Activated CD8-positive, alpha-beta T cell treated with anti-CD3 and anti-CD28 coated beads for 36 hours (primary cell): ENCODE measurements around the gene PPP2R1A. TPM values are rescaled to one million over a fixed set of nuclear protein-coding genes. Genes with fewer than 3 reads are reported as not detected.

Experiments
- ATAC-seq: fragments of 200-7000 bp; cut with Tn5 transposase; one replicate; pipeline ENCODE4 v1.10.0; 2021; ENCODE audit warnings: mild to moderate bottlenecking, moderate library complexity
- CTCF ChIA-PET: fragments of 350-600 bp; sonication (Branson Sonifier 250); formaldehyde crosslinking; loops from one replicate; lab custom pipeline; 2021; ENCODE audit warnings: antibody characterized with exemption; lab: Charles Lee
- POLR2A ChIA-PET: fragments of 350-600 bp; sonication (Branson Sonifier 250); formaldehyde crosslinking; loops from one replicate; lab custom pipeline; 2021; ENCODE audit warnings: antibody characterized with exemption; lab: Charles Lee
- DNase-seq: peaks from one replicate; pipeline ENCODE4 v3.0.0-alpha.2; 2020
- H3K27ac Mint-ChIP-seq: one replicate; pipeline ENCODE4 v1.8.0; 2021; ENCODE audit warnings: mild to moderate bottlenecking, mixed read lengths
- H3K27me3 Mint-ChIP-seq: one replicate; pipeline ENCODE4 v1.8.0; 2021; ENCODE audit warnings: mixed read lengths
- H3K36me3 Mint-ChIP-seq: one replicate; pipeline ENCODE4 v1.8.0; 2021; ENCODE audit warnings: low read depth, mixed read lengths
- H3K4me1 Mint-ChIP-seq: one replicate; pipeline ENCODE4 v1.8.0; 2021; ENCODE audit warnings: low read depth, mixed read lengths
- H3K4me3 Mint-ChIP-seq: one replicate; pipeline ENCODE4 v1.8.0; 2021; ENCODE audit warnings: mild to moderate bottlenecking, moderate library complexity, mixed read lengths
- H3K9me3 Mint-ChIP-seq: one replicate; pipeline ENCODE4 v1.8.0; 2021; ENCODE audit warnings: mixed read lengths
- intact Hi-C: fragments of 100-400 bp; cut with micrococcal nuclease; formaldehyde crosslinking; loops from one replicate; pipeline ENCODE4 v1.10.0; 2022
- total RNA-seq, 2 experiments: library from RNA; stranded (reverse); gene quantifications; one replicate each; pipeline ENCODE4 v1.2.3, GENCODE V29; 2021
- TF ChIP-seq, protein P1 (sequence below): fragments of 200-600 bp; IDR thresholded peaks from one replicate; pipeline ENCODE4 v1.8.0; 2022; ENCODE audit warnings: antibody characterized with exemption, mild to moderate bottlenecking

PPP2R1A gene
- total RNA-seq, 2 experiments from 2014 or later, result 236 to 237 TPM

DNA sequence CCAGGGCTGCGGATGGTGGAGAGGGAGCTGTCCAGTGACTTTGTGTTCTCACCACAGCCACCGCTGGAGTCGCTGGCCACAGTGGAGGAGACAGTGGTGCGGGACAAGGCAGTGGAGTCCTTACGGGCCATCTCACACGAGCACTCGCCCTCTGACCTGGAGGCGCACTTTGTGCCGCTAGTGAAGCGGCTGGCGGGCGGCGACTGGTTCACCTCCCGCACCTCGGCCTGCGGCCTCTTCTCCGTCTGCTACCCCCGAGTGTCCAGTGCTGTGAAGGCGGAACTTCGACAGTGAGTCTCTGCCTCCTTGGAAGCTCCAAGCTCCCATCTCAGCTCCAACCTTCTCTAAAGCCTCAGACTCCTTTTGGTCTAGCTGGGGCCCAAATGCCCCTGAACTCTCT, 21.4 kb downstream of the PPP2R1A start:
- Mint-ChIP-seq H3K36me3 (peaks cover 44% of the 10 kb centered on the region), H3K4me3 (no peak overlapping the region), H3K27me3 (no peaks in the 10 kb centered on the region), H3K27ac (no peak overlapping the region), H3K9me3 (no peaks in the 10 kb centered on the region), H3K4me1 (no peaks in the 10 kb centered on the region)
- ChIA-PET POLR2A (no interaction called here), CTCF (no interaction called here)
- DNase-seq (no peak), ATAC-seq (no peak)
- intact Hi-C loops, result no loop called here
- TF ChIP-seq, protein P1, sequence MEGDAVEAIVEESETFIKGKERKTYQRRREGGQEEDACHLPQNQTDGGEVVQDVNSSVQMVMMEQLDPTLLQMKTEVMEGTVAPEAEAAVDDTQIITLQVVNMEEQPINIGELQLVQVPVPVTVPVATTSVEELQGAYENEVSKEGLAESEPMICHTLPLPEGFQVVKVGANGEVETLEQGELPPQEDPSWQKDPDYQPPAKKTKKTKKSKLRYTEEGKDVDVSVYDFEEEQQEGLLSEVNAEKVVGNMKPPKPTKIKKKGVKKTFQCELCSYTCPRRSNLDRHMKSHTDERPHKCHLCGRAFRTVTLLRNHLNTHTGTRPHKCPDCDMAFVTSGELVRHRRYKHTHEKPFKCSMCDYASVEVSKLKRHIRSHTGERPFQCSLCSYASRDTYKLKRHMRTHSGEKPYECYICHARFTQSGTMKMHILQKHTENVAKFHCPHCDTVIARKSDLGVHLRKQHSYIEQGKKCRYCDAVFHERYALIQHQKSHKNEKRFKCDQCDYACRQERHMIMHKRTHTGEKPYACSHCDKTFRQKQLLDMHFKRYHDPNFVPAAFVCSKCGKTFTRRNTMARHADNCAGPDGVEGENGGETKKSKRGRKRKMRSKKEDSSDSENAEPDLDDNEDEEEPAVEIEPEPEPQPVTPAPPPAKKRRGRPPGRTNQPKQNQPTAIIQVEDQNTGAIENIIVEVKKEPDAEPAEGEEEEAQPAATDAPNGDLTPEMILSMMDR, result no peak

DNA sequence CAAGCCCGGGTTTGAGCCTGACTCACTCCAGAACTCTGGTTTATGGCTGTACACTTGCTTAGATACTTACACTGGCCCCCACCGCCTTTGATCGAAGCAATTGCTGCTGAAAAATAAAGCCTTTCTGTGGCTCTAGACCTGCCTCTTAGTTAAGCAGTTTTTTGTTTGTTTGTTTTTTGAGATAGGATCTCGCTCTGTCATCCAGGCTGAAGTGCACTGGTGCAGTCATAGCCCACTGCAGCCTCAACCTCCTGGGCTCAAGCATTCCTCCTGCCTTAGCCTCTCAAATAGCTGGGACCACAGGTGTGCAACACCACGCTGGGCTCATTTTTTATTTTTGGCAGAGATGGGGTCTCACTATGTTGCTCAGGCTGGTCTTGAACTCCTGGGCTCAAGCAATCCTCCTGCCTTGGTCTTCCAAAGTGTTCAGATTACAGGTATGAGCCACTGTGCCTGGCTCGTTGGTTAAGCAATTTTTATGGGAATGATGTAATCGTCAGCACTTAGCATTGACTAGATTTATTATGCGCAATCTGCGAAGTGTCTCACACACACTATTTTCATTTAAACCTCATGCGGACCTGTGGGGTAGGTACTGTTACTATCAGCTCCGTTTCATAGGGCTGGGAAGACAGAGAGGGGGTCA, 22.2 kb downstream of the PPP2R1A start:
- no peak overlapping the region for H3K4me3 Mint-ChIP-seq
- TF ChIP-seq, protein P1, result no peak
- H3K4me1 Mint-ChIP-seq, result no peaks in the 10 kb centered on the region
- DNase-seq (no peak), ATAC-seq (no peak)
- H3K9me3 Mint-ChIP-seq, result no peaks in the 10 kb centered on the region
- no peak overlapping the region for H3K27ac Mint-ChIP-seq
- H3K36me3 Mint-ChIP-seq, result peaks cover 46% of the 10 kb centered on the region
- intact Hi-C loops, result no loop called here
- ChIA-PET CTCF (no interaction called here), POLR2A (interaction anchor here (1.0 kb wide), 1 partner anchor 14 kb away, joined by 4 read pairs; no protein-coding TSS in a partner anchor)
- no peaks in the 10 kb centered on the region for H3K27me3 Mint-ChIP-seq

DNA sequence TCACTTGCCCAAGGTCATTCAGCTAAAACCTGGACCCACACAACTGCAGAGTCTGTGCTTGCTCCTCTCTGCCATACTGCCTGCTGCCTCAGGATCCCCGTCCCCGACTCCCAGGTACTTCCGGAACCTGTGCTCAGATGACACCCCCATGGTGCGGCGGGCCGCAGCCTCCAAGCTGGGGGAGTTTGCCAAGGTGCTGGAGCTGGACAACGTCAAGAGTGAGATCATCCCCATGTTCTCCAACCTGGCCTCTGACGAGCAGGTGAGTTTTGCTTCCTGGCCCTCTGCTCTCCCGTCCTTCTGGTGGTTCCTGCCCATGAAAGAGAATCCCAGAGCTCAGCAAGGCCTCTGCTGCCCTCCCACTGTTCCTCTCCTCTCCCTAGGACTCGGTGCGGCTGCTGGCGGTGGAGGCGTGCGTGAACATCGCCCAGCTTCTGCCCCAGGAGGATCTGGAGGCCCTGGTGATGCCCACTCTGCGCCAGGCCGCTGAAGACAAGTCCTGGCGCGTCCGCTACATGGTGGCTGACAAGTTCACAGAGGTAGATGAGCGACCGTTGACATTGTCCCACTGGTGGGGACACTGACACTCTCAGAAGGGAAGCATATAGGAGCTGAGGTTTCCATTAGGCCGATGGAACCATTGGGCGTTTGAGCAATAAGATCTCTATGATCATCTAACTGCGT, 22.9 kb downstream of the PPP2R1A start:
- intact Hi-C loops, result no loop called here
- Mint-ChIP-seq H3K4me1 (no peaks in the 10 kb centered on the region), H3K4me3 (no peak overlapping the region), H3K27me3 (no peaks in the 10 kb centered on the region), H3K27ac (no peak overlapping the region), H3K36me3 (peaks cover 50% of the 10 kb centered on the region), H3K9me3 (no peaks in the 10 kb centered on the region)
- ATAC-seq (no peak), DNase-seq (no peak)
- ChIA-PET POLR2A (interaction anchor here (1.0 to 1.2 kb wide), 2 partner anchors 15 to 73 kb away, joined by 3 to 4 read pairs; partner anchors contain the start of gene ZNF616), CTCF (no interaction called here)
- TF ChIP-seq, protein P1, result no peak

DNA sequence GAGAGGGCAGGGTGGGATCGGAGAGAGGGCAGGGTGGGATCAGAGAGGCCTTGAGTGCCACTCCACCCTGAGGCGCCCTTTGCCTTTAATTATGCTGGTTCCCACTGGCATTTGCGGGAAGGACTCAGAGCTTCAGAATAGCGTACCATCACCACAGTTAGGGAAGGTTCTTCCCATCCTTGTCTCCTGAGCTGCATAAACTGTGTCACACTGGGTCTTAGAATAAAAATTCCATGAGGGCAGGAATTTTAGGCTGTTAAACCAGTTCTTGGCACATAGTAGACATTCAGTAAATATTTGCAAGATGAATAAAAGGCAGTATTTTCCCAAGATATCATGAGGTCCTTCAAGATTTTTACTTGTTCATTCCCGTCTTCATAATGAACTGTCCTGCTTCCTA, 24.4 kb downstream of the PPP2R1A start:
- intact Hi-C loops, result no loop called here
- H3K36me3 Mint-ChIP-seq, result peaks cover 56% of the 10 kb centered on the region
- DNase-seq, result no peak
- CTCF ChIA-PET, result interaction anchor here (1.4 kb wide), 1 partner anchor 23 kb away, joined by 3 read pairs; no protein-coding TSS in a partner anchor
- no peaks in the 10 kb centered on the region for H3K4me1 Mint-ChIP-seq
- no peaks in the 10 kb centered on the region for H3K9me3 Mint-ChIP-seq
- TF ChIP-seq, protein P1, result no peak
- no peak for ATAC-seq
- H3K27ac Mint-ChIP-seq, result no peak overlapping the region
- no peak overlapping the region for H3K4me3 Mint-ChIP-seq
- POLR2A ChIA-PET, result no interaction called here
- H3K27me3 Mint-ChIP-seq, result no peaks in the 10 kb centered on the region

DNA sequence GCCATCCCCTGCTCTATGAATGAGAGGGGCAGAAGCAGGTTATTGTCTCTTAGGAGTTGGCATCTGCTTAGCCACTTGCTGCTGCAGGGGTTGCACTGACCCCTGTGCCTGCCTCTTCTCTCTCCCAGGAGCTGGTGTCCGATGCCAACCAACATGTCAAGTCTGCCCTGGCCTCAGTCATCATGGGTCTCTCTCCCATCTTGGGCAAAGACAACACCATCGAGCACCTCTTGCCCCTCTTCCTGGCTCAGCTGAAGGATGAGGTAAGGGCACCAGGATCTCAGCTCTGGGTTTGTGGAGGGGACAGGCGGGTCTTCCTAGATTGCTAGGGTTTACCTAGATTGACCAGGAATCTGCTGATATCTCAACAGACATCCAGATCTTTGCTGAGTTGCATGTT, 26.5 kb downstream of the PPP2R1A start:
- no peaks in the 10 kb centered on the region for H3K27me3 Mint-ChIP-seq
- H3K9me3 Mint-ChIP-seq, result no peaks in the 10 kb centered on the region
- intact Hi-C loops, result no loop called here
- H3K4me1 Mint-ChIP-seq, result no peaks in the 10 kb centered on the region
- no peak overlapping the region for H3K4me3 Mint-ChIP-seq
- DNase-seq, result no peak
- ChIA-PET CTCF (no interaction called here), POLR2A (interaction anchor here (1.3 kb wide), 1 partner anchor 11 kb away, joined by 3 read pairs; no protein-coding TSS in a partner anchor)
- ATAC-seq, result no peak
- TF ChIP-seq, protein P1, result no peak
- H3K36me3 Mint-ChIP-seq, result peaks cover 63% of the 10 kb centered on the region
- H3K27ac Mint-ChIP-seq, result no peak overlapping the region
